HL-60 (cell line): ENCODE results near the gene OXLD1.

ENCODE experiments used
- GABPA ChIP-seq: IDR thresholded peaks from 2 replicates; pipeline ENCODE4 v1.6.1; 2012; ENCODE audit warnings: low read depth
- POLR2AphosphoS5 ChIP-seq: IDR thresholded peaks from 2 replicates; pipeline ENCODE4 v1.6.1; 2012; ENCODE audit warnings: low read depth
- SPI1 ChIP-seq: IDR thresholded peaks from 2 replicates; pipeline ENCODE4 v1.6.1; 2012; ENCODE audit warnings: low read depth, mild to moderate bottlenecking, borderline replicate concordance
- TF ChIP-seq, protein P1 (sequence below): IDR thresholded peaks from one replicate; pipeline ENCODE4 v1.5.1; 2011; ENCODE audit warnings: low read length, control low read depth, inconsistent platforms; ENCODE audit not compliant: insufficient read depth
- TF ChIP-seq, protein P2 (sequence below): IDR thresholded peaks from 2 replicates; pipeline ENCODE4 v1.6.1; 2012; ENCODE audit warnings: low read depth; ENCODE audit not compliant: insufficient replicate concordance

DNA sequence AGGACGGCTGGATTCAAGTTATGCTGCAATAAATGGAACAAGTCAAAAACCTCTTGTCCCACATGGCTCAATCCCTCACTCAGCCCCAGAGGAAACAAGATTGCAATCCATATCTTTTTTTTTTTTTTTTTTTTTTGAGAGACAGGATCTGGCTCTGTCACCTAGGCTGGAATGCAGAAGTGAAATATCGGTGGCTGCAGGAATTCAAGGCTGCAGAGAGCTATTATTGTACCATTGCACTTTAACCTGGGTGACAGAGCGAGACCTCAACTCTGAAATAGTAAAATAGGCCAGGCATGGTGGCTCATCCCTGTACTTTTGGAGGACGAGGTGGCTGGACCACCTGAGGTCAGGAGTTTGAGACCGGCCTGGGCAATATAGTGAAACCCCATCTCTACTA lies 7.4 kb downstream of the OXLD1 start:
- TF ChIP-seq, protein P1, sequence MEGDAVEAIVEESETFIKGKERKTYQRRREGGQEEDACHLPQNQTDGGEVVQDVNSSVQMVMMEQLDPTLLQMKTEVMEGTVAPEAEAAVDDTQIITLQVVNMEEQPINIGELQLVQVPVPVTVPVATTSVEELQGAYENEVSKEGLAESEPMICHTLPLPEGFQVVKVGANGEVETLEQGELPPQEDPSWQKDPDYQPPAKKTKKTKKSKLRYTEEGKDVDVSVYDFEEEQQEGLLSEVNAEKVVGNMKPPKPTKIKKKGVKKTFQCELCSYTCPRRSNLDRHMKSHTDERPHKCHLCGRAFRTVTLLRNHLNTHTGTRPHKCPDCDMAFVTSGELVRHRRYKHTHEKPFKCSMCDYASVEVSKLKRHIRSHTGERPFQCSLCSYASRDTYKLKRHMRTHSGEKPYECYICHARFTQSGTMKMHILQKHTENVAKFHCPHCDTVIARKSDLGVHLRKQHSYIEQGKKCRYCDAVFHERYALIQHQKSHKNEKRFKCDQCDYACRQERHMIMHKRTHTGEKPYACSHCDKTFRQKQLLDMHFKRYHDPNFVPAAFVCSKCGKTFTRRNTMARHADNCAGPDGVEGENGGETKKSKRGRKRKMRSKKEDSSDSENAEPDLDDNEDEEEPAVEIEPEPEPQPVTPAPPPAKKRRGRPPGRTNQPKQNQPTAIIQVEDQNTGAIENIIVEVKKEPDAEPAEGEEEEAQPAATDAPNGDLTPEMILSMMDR = no peak
- TF ChIP-seq GABPA (no peak), POLR2AphosphoS5 (no peak), SPI1 (no peak)
- TF ChIP-seq, protein P2, sequence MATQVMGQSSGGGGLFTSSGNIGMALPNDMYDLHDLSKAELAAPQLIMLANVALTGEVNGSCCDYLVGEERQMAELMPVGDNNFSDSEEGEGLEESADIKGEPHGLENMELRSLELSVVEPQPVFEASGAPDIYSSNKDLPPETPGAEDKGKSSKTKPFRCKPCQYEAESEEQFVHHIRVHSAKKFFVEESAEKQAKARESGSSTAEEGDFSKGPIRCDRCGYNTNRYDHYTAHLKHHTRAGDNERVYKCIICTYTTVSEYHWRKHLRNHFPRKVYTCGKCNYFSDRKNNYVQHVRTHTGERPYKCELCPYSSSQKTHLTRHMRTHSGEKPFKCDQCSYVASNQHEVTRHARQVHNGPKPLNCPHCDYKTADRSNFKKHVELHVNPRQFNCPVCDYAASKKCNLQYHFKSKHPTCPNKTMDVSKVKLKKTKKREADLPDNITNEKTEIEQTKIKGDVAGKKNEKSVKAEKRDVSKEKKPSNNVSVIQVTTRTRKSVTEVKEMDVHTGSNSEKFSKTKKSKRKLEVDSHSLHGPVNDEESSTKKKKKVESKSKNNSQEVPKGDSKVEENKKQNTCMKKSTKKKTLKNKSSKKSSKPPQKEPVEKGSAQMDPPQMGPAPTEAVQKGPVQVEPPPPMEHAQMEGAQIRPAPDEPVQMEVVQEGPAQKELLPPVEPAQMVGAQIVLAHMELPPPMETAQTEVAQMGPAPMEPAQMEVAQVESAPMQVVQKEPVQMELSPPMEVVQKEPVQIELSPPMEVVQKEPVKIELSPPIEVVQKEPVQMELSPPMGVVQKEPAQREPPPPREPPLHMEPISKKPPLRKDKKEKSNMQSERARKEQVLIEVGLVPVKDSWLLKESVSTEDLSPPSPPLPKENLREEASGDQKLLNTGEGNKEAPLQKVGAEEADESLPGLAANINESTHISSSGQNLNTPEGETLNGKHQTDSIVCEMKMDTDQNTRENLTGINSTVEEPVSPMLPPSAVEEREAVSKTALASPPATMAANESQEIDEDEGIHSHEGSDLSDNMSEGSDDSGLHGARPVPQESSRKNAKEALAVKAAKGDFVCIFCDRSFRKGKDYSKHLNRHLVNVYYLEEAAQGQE = no peak
